GM23338 (cell line): ENCODE measurements around the gene PIK3CB. TPM values are rescaled to one million over a fixed set of nuclear protein-coding genes. Genes with fewer than 3 reads are reported as not detected.

Experiments
- ATAC-seq: fragments of 200-7000 bp; cut with Tn5 transposase; 3 replicates; pipeline ENCODE4 v1.9.1; 2020
- DNase-seq: peaks from one replicate; pipeline ENCODE4 v3.0.0-alpha.2; 2015; ENCODE audit warnings: low spot score
- H2AFZ ChIP-seq: fragments of 200-600 bp; sonication (generic); 2 replicates; pipeline ENCODE4 v1.8.0; 2016; ENCODE audit warnings: antibody characterized with exemption, mild to moderate bottlenecking, moderate library complexity
- H3F3A ChIP-seq: fragments of 200-600 bp; sonication (generic); replicated peaks from 2 replicates; pipeline ENCODE4 v1.8.0; 2017; ENCODE audit warnings: antibody characterized with exemption, mixed run types, low read depth
- H3K27ac ChIP-seq: fragments of 200-600 bp; sonication (generic); 2 replicates; pipeline ENCODE4 v1.6.1; 2016; ENCODE audit warnings: low read depth
- H3K27me3 ChIP-seq: fragments of 200-600 bp; sonication (generic); 2 replicates; pipeline ENCODE4 v1.8.0; 2016; ENCODE audit warnings: mild to moderate bottlenecking, mixed run types, moderate library complexity; ENCODE audit not compliant: insufficient read depth
- H3K36me3 ChIP-seq: fragments of 200-600 bp; sonication (generic); 2 replicates; pipeline ENCODE4 v1.8.0; 2016; ENCODE audit warnings: mild to moderate bottlenecking; ENCODE audit not compliant: insufficient read depth
- H3K4me1 ChIP-seq: fragments of 200-600 bp; sonication (generic); 2 replicates; pipeline ENCODE4 v1.8.0; 2016; ENCODE audit warnings: mild to moderate bottlenecking, moderate library complexity; ENCODE audit not compliant: insufficient read depth
- H3K4me2 ChIP-seq: fragments of 200-600 bp; sonication (generic); 2 replicates; pipeline ENCODE4 v1.7.1; 2017; ENCODE audit warnings: mixed run types
- H3K4me3 ChIP-seq: fragments of 200-600 bp; sonication (generic); 2 replicates; pipeline ENCODE4 v1.6.1; 2016; ENCODE audit warnings: mixed run types
- H3K79me2 ChIP-seq: fragments of 200-600 bp; sonication (generic); replicated peaks from 2 replicates; pipeline ENCODE4 v1.8.0; 2017; ENCODE audit warnings: mild to moderate bottlenecking; ENCODE audit not compliant: insufficient read depth
- H3K9me2 ChIP-seq: fragments of 200-600 bp; sonication (generic); 2 replicates; pipeline ENCODE4 v1.8.0; 2017; ENCODE audit not compliant: insufficient read depth
- H4K20me1 ChIP-seq: fragments of 200-600 bp; sonication (generic); replicated peaks from 2 replicates; pipeline ENCODE4 v1.8.0; 2017; ENCODE audit warnings: mild to moderate bottlenecking; ENCODE audit not compliant: insufficient read depth
- H3K27ac Mint-ChIP-seq: 2 replicates; pipeline ENCODE4 v1.8.0; 2020; ENCODE audit warnings: inconsistent platforms, mild to moderate bottlenecking, moderate library complexity, mixed read lengths
- H3K27me3 Mint-ChIP-seq: 3 replicates; pipeline ENCODE4 v1.8.0; 2022; ENCODE audit warnings: low read depth, mild to moderate bottlenecking, moderate library complexity, mixed read lengths, inconsistent platforms; ENCODE audit not compliant: insufficient read depth, poor library complexity
- H3K36me3 Mint-ChIP-seq: 3 replicates; pipeline ENCODE4 v1.8.0; 2021; ENCODE audit warnings: low read depth, mild to moderate bottlenecking, inconsistent platforms, moderate library complexity, mixed read lengths
- H3K4me1 Mint-ChIP-seq: 3 replicates; pipeline ENCODE4 v1.8.0; 2020; ENCODE audit warnings: mild to moderate bottlenecking, inconsistent platforms, mixed read lengths
- H3K4me3 Mint-ChIP-seq: 3 replicates; pipeline ENCODE4 v1.8.0; 2021; ENCODE audit warnings: moderate library complexity, mild to moderate bottlenecking, inconsistent platforms, mixed read lengths
- H3K9me3 Mint-ChIP-seq: 3 replicates; pipeline ENCODE4 v1.8.0; 2020; ENCODE audit warnings: moderate library complexity, mild to moderate bottlenecking, inconsistent platforms, mixed read lengths
- CREB1 ChIP-seq: fragments of 250-450 bp; sonication (Bioruptor Pico); IDR thresholded peaks from 2 replicates; pipeline ENCODE4 v1.5.0; 2020; ENCODE audit warnings: low read depth, mild to moderate bottlenecking, moderate library complexity
- EZH2 ChIP-seq: fragments of 200-600 bp; sonication (generic); IDR thresholded peaks from one replicate; pipeline ENCODE4 v1.8.0; 2017; ENCODE audit warnings: antibody characterized with exemption, mild to moderate bottlenecking, low read depth; ENCODE audit not compliant: unreplicated experiment
- EZH2phosphoT487 ChIP-seq: fragments of 200-600 bp; sonication (generic); IDR thresholded peaks from one replicate; pipeline ENCODE4 v1.8.1; 2018; ENCODE audit warnings: antibody characterized with exemption; ENCODE audit not compliant: unreplicated experiment
- JUNB ChIP-seq: IDR thresholded peaks from one replicate; pipeline ENCODE4 v1.6.1; 2016; ENCODE audit warnings: antibody characterized with exemption; ENCODE audit not compliant: unreplicated experiment
- NANOG ChIP-seq: IDR thresholded peaks from 2 replicates; pipeline ENCODE4 v1.6.1; 2016; ENCODE audit warnings: antibody characterized with exemption, borderline replicate concordance
- POLR2AphosphoS5 ChIP-seq: IDR thresholded peaks from 2 replicates; pipeline ENCODE4 v1.6.1; 2016; ENCODE audit warnings: antibody characterized with exemption, low read depth
- STAT1 ChIP-seq: IDR thresholded peaks from one replicate; pipeline ENCODE4 v1.6.1; 2016; ENCODE audit warnings: antibody characterized with exemption; ENCODE audit not compliant: unreplicated experiment
- ZNF114 ChIP-seq: fragments of 250-450 bp; sonication (Bioruptor Pico); IDR thresholded peaks from 2 replicates; pipeline ENCODE4 v1.5.0; 2020; ENCODE audit warnings: mild to moderate bottlenecking, moderate library complexity
- ZNF331 ChIP-seq: fragments of 250-450 bp; sonication (Bioruptor Pico); IDR thresholded peaks from 2 replicates; pipeline ENCODE4 v1.5.0; 2020; ENCODE audit warnings: low read depth, mild to moderate bottlenecking, moderate library complexity
- polyA plus RNA-seq: library from polyadenylated mRNA; unstranded; fragments of >200 nt; fragmentation: Nextera tagmentation; extraction: Ambion mirVana; gene quantifications from 2 replicates; pipeline ENCODE4 v1.2.1, GENCODE V29; 2016
- total RNA-seq: library from RNA; depleted of rRNA; stranded (reverse); fragments of >200 nt; shearing (Covaris generic); gene quantifications from 2 replicates; pipeline ENCODE4 v1.2.3, GENCODE V29; 2014
- TF ChIP-seq, protein P1 (sequence below): fragments of 250-450 bp; sonication (Bioruptor Pico); IDR thresholded peaks from 2 replicates; pipeline ENCODE4 v1.5.0; 2020; ENCODE audit warnings: mild to moderate bottlenecking, moderate library complexity
- TF ChIP-seq, protein P2 (sequence below): IDR thresholded peaks from 2 replicates; pipeline ENCODE4 v1.6.1; 2016; ENCODE audit warnings: antibody characterized with exemption
- TF ChIP-seq, protein P3 (sequence below), 2 experiments: fragments of 200-600 bp in 1 of 2; sonication (generic) in 1 of 2; conservative IDR thresholded peaks; 2 replicates each; pipeline versions ENCODE4 v1.5.1 to v1.6.1; 2016 to 2017; ENCODE audit warnings: antibody characterized with exemption in 2 of 2, low read depth in 2 of 2, mild to moderate bottlenecking in 2 of 2, moderate library complexity in 1 of 2
- TF ChIP-seq, protein P4 (sequence below): IDR thresholded peaks from one replicate; pipeline ENCODE4 v1.6.1; 2018; ENCODE audit warnings: antibody characterized with exemption; ENCODE audit not compliant: unreplicated experiment

PIK3CB gene
- total and polyA plus RNA-seq, 2 experiments from 2014 or later: 13.3 to 32.4 TPM

DNA sequence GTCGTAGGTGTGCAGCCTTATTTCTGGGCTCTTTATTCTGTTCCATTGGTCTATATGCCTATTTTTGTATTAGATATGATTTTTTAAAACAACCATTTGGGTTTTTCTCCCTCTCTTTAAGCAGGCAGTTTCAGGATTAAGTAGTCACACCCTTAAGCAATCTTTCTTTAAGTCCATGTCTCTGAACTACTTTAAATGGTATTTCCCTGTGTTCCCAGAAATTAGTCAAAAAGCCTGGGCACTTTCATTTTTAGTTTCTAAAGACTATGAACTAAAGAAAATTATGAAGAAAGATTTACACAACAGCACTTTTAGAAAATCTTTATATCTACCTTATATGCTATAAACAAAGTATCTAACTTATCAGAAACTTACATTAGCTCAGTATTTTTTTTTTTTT, 115.9 kb downstream of the PIK3CB start:
- peaks cover 7% of the 10 kb centered on the region; the same call in 2 of the 3 replicates for H3K4me1 Mint-ChIP-seq
- no peaks in the 10 kb centered on the region for H3K9me2 ChIP-seq

More for the DNA sequence above, 115.9 kb downstream of the PIK3CB start:
- no peak overlapping the region for H3K27ac Mint-ChIP-seq
- H3K9me3 Mint-ChIP-seq: no peaks in the 10 kb centered on the region
- peaks cover under 1% of the 10 kb centered on the region; the same call in 2 of the 3 replicates for H3K36me3 Mint-ChIP-seq
- H4K20me1 ChIP-seq: no peaks in the 10 kb centered on the region
- no peaks in the 10 kb centered on the region for H3F3A ChIP-seq
- H3K4me2 ChIP-seq: no peak overlapping the region
- DNase-seq: no peak
- no peaks in the 10 kb centered on the region for H3K27me3 Mint-ChIP-seq
- ATAC-seq: no peak
- no peaks in the 10 kb centered on the region for H3K4me1 ChIP-seq
- no peaks in the 10 kb centered on the region for H3K36me3 ChIP-seq
- no peak overlapping the region for H3K27ac ChIP-seq
- H2AFZ ChIP-seq: no peak overlapping the region
- H3K4me3 Mint-ChIP-seq: no peak overlapping the region
- no peaks in the 10 kb centered on the region for H3K27me3 ChIP-seq
- H3K4me3 ChIP-seq: no peak overlapping the region
- TF ChIP-seq, protein P1, sequence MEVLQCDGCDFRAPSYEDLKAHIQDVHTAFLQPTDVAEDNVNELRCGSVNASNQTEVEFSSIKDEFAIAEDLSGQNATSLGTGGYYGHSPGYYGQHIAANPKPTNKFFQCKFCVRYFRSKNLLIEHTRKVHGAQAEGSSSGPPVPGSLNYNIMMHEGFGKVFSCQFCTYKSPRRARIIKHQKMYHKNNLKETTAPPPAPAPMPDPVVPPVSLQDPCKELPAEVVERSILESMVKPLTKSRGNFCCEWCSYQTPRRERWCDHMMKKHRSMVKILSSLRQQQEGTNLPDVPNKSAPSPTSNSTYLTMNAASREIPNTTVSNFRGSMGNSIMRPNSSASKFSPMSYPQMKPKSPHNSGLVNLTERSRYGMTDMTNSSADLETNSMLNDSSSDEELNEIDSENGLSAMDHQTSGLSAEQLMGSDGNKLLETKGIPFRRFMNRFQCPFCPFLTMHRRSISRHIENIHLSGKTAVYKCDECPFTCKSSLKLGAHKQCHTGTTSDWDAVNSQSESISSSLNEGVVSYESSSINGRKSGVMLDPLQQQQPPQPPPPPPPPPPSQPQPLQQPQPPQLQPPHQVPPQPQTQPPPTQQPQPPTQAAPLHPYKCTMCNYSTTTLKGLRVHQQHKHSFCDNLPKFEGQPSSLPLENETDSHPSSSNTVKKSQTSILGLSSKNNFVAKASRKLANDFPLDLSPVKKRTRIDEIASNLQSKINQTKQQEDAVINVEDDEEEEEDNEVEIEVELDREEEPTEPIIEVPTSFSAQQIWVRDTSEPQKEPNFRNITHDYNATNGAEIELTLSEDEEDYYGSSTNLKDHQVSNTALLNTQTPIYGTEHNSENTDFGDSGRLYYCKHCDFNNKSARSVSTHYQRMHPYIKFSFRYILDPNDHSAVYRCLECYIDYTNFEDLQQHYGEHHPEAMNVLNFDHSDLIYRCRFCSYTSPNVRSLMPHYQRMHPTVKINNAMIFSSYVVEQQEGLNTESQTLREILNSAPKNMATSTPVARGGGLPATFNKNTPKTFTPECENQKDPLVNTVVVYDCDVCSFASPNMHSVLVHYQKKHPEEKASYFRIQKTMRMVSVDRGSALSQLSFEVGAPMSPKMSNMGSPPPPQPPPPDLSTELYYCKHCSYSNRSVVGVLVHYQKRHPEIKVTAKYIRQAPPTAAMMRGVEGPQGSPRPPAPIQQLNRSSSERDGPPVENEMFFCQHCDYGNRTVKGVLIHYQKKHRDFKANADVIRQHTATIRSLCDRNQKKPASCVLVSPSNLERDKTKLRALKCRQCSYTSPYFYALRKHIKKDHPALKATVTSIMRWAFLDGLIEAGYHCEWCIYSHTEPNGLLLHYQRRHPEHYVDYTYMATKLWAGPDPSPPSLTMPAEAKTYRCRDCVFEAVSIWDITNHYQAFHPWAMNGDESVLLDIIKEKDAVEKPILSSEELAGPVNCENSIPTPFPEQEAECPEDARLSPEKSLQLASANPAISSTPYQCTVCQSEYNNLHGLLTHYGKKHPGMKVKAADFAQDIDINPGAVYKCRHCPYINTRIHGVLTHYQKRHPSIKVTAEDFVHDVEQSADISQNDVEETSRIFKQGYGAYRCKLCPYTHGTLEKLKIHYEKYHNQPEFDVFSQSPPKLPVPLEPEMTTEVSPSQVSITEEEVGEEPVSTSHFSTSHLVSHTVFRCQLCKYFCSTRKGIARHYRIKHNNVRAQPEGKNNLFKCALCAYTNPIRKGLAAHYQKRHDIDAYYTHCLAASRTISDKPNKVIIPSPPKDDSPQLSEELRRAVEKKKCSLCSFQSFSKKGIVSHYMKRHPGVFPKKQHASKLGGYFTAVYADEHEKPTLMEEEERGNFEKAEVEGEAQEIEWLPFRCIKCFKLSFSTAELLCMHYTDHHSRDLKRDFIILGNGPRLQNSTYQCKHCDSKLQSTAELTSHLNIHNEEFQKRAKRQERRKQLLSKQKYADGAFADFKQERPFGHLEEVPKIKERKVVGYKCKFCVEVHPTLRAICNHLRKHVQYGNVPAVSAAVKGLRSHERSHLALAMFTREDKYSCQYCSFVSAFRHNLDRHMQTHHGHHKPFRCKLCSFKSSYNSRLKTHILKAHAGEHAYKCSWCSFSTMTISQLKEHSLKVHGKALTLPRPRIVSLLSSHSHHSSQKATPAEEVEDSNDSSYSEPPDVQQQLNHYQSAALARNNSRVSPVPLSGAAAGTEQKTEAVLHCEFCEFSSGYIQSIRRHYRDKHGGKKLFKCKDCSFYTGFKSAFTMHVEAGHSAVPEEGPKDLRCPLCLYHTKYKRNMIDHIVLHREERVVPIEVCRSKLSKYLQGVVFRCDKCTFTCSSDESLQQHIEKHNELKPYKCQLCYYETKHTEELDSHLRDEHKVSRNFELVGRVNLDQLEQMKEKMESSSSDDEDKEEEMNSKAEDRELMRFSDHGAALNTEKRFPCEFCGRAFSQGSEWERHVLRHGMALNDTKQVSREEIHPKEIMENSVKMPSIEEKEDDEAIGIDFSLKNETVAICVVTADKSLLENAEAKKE (CRISPR knock-in tag): no peak
- TF ChIP-seq CREB1 (no peak), EZH2phosphoT487 (no peak), POLR2AphosphoS5 (no peak), EZH2 (no peak), ZNF331 (CRISPR knock-in tag) (no peak), NANOG (no peak), STAT1 (no peak), ZNF114 (CRISPR knock-in tag) (no peak), JUNB (no peak)
- TF ChIP-seq, protein P2, sequence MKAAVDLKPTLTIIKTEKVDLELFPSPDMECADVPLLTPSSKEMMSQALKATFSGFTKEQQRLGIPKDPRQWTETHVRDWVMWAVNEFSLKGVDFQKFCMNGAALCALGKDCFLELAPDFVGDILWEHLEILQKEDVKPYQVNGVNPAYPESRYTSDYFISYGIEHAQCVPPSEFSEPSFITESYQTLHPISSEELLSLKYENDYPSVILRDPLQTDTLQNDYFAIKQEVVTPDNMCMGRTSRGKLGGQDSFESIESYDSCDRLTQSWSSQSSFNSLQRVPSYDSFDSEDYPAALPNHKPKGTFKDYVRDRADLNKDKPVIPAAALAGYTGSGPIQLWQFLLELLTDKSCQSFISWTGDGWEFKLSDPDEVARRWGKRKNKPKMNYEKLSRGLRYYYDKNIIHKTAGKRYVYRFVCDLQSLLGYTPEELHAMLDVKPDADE: no peak
- TF ChIP-seq, protein P3, sequence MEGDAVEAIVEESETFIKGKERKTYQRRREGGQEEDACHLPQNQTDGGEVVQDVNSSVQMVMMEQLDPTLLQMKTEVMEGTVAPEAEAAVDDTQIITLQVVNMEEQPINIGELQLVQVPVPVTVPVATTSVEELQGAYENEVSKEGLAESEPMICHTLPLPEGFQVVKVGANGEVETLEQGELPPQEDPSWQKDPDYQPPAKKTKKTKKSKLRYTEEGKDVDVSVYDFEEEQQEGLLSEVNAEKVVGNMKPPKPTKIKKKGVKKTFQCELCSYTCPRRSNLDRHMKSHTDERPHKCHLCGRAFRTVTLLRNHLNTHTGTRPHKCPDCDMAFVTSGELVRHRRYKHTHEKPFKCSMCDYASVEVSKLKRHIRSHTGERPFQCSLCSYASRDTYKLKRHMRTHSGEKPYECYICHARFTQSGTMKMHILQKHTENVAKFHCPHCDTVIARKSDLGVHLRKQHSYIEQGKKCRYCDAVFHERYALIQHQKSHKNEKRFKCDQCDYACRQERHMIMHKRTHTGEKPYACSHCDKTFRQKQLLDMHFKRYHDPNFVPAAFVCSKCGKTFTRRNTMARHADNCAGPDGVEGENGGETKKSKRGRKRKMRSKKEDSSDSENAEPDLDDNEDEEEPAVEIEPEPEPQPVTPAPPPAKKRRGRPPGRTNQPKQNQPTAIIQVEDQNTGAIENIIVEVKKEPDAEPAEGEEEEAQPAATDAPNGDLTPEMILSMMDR (conservative IDR thresholded peaks at IDR 0.05; ENCODE audit: low read depth in 2 of 2): no peak
- TF ChIP-seq, protein P4, sequence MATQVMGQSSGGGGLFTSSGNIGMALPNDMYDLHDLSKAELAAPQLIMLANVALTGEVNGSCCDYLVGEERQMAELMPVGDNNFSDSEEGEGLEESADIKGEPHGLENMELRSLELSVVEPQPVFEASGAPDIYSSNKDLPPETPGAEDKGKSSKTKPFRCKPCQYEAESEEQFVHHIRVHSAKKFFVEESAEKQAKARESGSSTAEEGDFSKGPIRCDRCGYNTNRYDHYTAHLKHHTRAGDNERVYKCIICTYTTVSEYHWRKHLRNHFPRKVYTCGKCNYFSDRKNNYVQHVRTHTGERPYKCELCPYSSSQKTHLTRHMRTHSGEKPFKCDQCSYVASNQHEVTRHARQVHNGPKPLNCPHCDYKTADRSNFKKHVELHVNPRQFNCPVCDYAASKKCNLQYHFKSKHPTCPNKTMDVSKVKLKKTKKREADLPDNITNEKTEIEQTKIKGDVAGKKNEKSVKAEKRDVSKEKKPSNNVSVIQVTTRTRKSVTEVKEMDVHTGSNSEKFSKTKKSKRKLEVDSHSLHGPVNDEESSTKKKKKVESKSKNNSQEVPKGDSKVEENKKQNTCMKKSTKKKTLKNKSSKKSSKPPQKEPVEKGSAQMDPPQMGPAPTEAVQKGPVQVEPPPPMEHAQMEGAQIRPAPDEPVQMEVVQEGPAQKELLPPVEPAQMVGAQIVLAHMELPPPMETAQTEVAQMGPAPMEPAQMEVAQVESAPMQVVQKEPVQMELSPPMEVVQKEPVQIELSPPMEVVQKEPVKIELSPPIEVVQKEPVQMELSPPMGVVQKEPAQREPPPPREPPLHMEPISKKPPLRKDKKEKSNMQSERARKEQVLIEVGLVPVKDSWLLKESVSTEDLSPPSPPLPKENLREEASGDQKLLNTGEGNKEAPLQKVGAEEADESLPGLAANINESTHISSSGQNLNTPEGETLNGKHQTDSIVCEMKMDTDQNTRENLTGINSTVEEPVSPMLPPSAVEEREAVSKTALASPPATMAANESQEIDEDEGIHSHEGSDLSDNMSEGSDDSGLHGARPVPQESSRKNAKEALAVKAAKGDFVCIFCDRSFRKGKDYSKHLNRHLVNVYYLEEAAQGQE: no peak
- H3K79me2 ChIP-seq: no peaks in the 10 kb centered on the region
